Measurements from ENCODE around the gene COL4A3.

The COL4A3 gene

DNA sequence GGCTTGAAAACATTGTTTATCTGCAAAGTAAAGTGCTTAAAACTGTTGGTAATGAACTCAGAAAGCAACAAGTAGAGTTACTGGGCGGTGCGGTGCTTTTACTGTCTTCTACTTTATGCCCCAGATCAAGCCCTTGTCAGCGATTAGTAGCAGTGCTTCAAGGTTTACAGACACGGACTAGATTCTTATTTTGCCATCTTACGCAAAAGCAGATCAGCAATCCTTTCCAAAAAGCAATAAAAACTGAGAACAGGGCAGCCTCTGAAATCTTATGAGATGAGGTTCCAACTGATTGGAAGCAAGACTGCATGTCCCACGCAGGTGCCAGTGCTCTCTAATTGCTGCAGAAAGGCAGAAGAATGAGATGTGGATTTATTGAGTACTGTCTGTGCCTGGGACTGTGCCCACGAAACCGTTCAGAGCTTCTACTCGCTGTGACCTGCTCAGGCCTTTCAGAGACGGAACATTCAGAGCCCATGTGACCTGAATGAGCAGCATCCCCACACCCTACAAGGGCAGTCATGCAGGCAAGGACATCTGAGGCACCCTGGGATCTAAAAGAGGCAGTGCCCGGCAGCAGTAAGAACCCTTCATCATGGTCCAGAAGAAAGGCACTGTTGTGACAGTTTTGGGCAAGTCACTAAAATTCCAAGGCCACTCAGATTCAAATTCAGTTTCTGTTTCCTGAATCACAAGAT is 15.7 kb downstream of the COL4A3 start:
- H3K36me3 ChIP-seq = no peaks in the 10 kb centered on the region
- no peaks in the 10 kb centered on the region for H3K9me3 ChIP-seq
- TF ChIP-seq, protein P1, sequence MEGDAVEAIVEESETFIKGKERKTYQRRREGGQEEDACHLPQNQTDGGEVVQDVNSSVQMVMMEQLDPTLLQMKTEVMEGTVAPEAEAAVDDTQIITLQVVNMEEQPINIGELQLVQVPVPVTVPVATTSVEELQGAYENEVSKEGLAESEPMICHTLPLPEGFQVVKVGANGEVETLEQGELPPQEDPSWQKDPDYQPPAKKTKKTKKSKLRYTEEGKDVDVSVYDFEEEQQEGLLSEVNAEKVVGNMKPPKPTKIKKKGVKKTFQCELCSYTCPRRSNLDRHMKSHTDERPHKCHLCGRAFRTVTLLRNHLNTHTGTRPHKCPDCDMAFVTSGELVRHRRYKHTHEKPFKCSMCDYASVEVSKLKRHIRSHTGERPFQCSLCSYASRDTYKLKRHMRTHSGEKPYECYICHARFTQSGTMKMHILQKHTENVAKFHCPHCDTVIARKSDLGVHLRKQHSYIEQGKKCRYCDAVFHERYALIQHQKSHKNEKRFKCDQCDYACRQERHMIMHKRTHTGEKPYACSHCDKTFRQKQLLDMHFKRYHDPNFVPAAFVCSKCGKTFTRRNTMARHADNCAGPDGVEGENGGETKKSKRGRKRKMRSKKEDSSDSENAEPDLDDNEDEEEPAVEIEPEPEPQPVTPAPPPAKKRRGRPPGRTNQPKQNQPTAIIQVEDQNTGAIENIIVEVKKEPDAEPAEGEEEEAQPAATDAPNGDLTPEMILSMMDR (IDR thresholded peaks at IDR 0.05; ENCODE audit: low read depth, low read length) = no peak
- no peak overlapping the region for H3K4me3 ChIP-seq (ENCODE audit: low read depth, low read length)
- DNase-seq = no peak
- H3K27me3 ChIP-seq = no peaks in the 10 kb centered on the region
- H3K4me1 ChIP-seq = no peaks in the 10 kb centered on the region

DNA sequence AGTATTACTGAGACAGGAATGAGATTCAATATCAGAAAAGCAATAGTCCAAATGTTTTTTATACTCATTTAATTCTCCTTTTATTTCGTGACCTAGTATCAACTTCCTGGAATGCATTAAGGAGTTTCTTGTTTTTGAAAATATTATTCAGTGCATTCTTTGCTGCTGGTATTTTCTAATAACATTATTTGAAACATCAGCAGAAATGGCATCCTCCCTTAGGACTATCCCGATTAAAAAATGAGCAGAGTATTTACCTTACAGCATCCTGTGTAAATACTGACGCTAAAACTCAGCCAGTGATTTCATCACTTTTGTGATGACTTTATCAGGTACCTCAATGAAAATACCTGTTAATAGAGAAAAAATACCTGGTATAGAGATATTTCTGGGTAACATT is 16.3 kb downstream of the COL4A3 start:
- DNase-seq = no peak
- TF ChIP-seq, protein P1 (IDR thresholded peaks at IDR 0.05; ENCODE audit: low read depth, low read length) = no peak
- Histone ChIP-seq H3K36me3 (no peaks in the 10 kb centered on the region), H3K9me3 (no peaks in the 10 kb centered on the region), H3K4me1 (no peaks in the 10 kb centered on the region), H3K4me3 (ENCODE audit: low read depth, low read length) (no peak overlapping the region), H3K27me3 (no peaks in the 10 kb centered on the region)

DNA sequence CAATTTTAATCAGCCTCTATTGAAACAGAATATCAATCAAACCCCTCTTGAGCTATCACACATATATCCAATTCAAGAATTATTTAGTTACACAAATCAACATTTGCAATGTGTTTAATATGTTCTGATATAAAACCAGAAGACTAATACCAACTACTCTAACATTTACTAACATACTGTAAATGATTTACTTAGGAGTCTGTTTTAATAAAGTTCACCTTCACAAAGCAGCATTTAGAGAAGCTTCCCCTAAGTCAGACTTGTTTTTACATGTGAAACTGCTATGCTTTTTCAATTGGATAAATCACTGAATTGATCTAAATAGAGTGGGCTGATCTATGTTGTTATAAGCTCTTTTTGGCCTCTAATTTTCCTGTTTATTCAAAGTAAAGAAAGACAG is 18.3 kb downstream of the COL4A3 start:
- no peaks in the 10 kb centered on the region for H3K27me3 ChIP-seq
- no peaks in the 10 kb centered on the region for H3K36me3 ChIP-seq
- H3K4me3 ChIP-seq (ENCODE audit: low read depth, low read length) = no peak overlapping the region
- TF ChIP-seq, protein P1 (IDR thresholded peaks at IDR 0.05; ENCODE audit: low read depth, low read length) = no peak
- H3K4me1 ChIP-seq = no peaks in the 10 kb centered on the region
- no peaks in the 10 kb centered on the region for H3K9me3 ChIP-seq
- DNase-seq = no peak

DNA sequence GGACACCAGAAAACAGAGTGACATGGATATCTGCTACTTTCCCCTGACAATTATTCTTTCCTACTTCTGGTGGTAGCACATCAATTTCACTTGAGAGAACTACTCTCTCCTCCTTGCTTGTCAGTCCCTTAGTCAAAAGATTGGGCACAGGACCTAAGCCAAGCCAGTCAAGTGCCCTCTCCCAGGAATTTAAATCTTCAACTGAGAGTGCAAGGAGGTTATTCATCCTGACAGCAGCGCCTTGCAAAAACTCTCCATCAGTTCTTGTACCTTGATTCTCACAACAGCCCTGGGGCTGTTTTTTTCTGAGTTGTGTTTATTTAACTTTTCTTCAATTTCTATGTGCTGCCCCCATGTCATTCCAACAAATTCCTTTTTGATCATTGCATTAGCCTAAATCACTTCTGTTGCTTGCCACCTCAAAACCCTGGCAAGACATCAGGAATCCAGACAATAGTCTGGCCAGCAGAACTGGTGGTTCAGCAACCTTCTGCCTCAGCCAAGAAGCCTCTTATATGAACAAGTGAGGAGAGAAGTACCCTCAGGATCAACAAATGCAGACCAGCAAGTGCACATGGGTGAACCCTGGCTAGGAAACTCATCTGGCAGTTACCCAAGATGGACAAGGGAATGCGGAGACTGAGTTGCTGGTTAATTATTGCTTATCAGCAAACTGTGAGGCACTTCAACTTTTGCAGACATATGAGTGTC is 19.4 kb downstream of the COL4A3 start:
- H3K27me3 ChIP-seq = no peaks in the 10 kb centered on the region
- H3K9me3 ChIP-seq = no peaks in the 10 kb centered on the region
- no peaks in the 10 kb centered on the region for H3K36me3 ChIP-seq
- H3K4me1 ChIP-seq = no peaks in the 10 kb centered on the region
- TF ChIP-seq, protein P1 (IDR thresholded peaks at IDR 0.05; ENCODE audit: low read depth, low read length) = no peak
- H3K4me3 ChIP-seq (ENCODE audit: low read depth, low read length) = no peak overlapping the region
- no peak for DNase-seq

DNA sequence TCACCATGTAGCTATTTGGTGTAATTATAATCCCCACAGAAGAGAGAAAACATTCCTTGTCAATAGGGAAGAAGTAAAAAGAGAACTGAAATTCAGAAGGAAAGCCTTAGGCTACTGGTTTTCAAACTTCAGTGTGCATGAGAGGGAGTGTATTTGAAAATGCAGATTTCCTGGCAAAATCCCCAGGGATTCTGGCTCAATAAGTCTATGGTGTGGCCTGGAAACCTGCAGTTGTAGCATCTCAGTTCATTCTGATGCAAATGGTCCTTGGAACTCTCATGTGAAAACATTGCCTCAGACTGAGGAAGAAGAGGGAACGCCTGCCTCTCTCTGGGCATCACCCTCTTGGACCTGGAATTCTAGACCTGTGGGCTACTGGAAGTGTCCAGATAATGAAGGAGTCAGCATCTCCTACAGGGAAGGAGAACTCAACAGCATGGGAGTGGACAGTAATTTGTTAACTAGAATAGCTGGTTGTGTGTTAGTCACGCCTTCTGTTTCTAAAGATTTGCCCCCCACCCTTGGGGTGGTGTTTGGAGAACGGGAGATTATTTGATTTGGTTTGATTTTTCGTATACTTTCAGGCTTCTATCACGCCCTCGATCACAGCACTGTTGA is 21.3 kb downstream of the COL4A3 start:
- no peaks in the 10 kb centered on the region for H3K36me3 ChIP-seq
- H3K4me1 ChIP-seq = no peaks in the 10 kb centered on the region
- TF ChIP-seq, protein P1 (IDR thresholded peaks at IDR 0.05; ENCODE audit: low read depth, low read length) = no peak
- H3K4me3 ChIP-seq (ENCODE audit: low read depth, low read length) = no peak overlapping the region
- no peaks in the 10 kb centered on the region for H3K27me3 ChIP-seq
- H3K9me3 ChIP-seq = no peaks in the 10 kb centered on the region
- no peak for DNase-seq

DNA sequence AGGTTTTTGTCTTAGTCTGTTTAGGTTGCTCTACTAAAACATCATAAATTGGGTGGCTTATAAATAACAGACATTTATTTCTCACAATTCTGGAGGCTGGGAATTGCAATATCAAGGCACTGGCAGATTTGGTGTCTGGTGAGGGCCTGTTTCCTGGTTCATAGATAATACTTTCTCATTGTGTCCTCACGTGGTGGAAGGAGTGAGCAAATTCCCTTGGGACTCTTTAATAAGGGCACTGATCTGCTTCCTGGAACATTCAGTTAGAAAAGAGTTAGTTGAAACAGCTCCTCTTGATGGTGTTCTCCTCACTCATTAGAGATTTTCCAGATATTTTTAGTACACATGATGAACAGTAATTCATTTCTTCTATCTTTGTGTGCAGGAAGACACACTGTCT is 22.3 kb downstream of the COL4A3 start:
- no peaks in the 10 kb centered on the region for H3K36me3 ChIP-seq
- H3K27me3 ChIP-seq = no peaks in the 10 kb centered on the region
- H3K4me3 ChIP-seq (ENCODE audit: low read depth, low read length) = no peak overlapping the region
- H3K9me3 ChIP-seq = no peaks in the 10 kb centered on the region
- DNase-seq = no peak
- TF ChIP-seq, protein P1 (IDR thresholded peaks at IDR 0.05; ENCODE audit: low read depth, low read length) = no peak
- H3K4me1 ChIP-seq = no peaks in the 10 kb centered on the region
